HepG2 (cell line): ENCODE measurements around the gene RNPEPL1. TPM values are rescaled to one million over a fixed set of nuclear protein-coding genes. Genes with fewer than 3 reads are reported as not detected.

Experiments used
- ATAC-seq: fragments of 200-7000 bp; cut with Tn5 transposase; 3 replicates; pipeline ENCODE4 v1.9.1; 2020; ENCODE audit warnings: mild to moderate bottlenecking, moderate library complexity
- BruUV-seq: library from RNA; stranded (reverse); fragments of 400-500 nt; replicated peaks from 2 replicates; lab custom pipeline; 2021; lab: Mats Ljungman, UMichigan
- CTCF ChIA-PET: fragments of 300-600 bp; formaldehyde crosslinking; extraction: SDS; loops from one replicate; lab custom pipeline; 2021; ENCODE audit warnings: low total read pairs, inconsistent platforms, low intra/inter-chr PET ratio; lab: Yijun Ruan, JAX
- POLR2A ChIA-PET: fragments of 350-600 bp; sonication (Branson Sonifier 250); formaldehyde crosslinking; loops from one replicate; lab custom pipeline; 2020; ENCODE audit warnings: antibody characterized with exemption, inconsistent platforms; lab: Yijun Ruan, JAX
- DNase-seq: peaks from one replicate; pipeline ENCODE4 v3.0.0-alpha.2; 2015; ENCODE audit warnings: low spot score
- FAIRE-seq: peaks from 3 replicates; lab custom pipeline; 2011; peaks lifted over from hg19 to GRCh38; lab: Jason Lieb, UNC
- H2AFZ ChIP-seq: one replicate; pipeline ENCODE4 v1.6.1; 2011; ENCODE audit warnings: low read length, inconsistent platforms
- H3K27ac ChIP-seq: fragments of 300-600 bp; 3 replicates; pipeline ENCODE4 v1.8.0; 2011; ENCODE audit warnings: mixed run types, mild to moderate bottlenecking, mixed read lengths, low read length, inconsistent platforms; ENCODE audit not compliant: insufficient read depth; ENCODE audit errors: extremely low read length
- H3K27me3 ChIP-seq, 2 experiments: fragments of 200-600 bp in 1 of 2; 2 replicates in 1 of 2; 3 replicates in 1 of 2; pipeline versions ENCODE4 v1.6.0 to v1.8.0; 2011; ENCODE audit warnings: low read length in 2 of 2, mild to moderate bottlenecking in 2 of 2, moderate library complexity in 2 of 2, inconsistent platforms in 1 of 2; ENCODE audit not compliant: insufficient read depth in 2 of 2, control insufficient read depth in 1 of 2
- H3K36me3 ChIP-seq, 2 experiments: fragments of 200-600 bp in 1 of 2; replicated peaks in 1 of 2; 2 replicates in 1 of 2; 3 replicates in 1 of 2; pipeline versions ENCODE4 v1.5.1 to v1.8.0; 2011; ENCODE audit warnings: low read length in 2 of 2, inconsistent platforms in 1 of 2; ENCODE audit not compliant: insufficient read depth in 2 of 2, control insufficient read depth in 1 of 2
- H3K4me1 ChIP-seq: 2 replicates; pipeline ENCODE4 v1.5.1; 2012; ENCODE audit warnings: low read length, inconsistent platforms; ENCODE audit not compliant: insufficient read depth
- H3K4me2 ChIP-seq: 2 replicates; pipeline ENCODE4 v1.6.0; 2011; ENCODE audit warnings: low read depth, low read length, inconsistent platforms
- H3K4me3 ChIP-seq, 3 experiments: fragments of 200-600 bp in 1 of 3; sonication (generic), shearing (Covaris generic) in 1 of 3; replicated peaks in 1 of 3; 2 replicates each; pipeline ENCODE4 v1.5.1; 2011 to 2016; ENCODE audit warnings: low read length in 3 of 3, inconsistent platforms in 2 of 3, low read depth in 2 of 3, mild to moderate bottlenecking in 2 of 3, control low read depth in 1 of 3, mixed read lengths in 1 of 3; ENCODE audit not compliant: insufficient read depth in 1 of 3
- H3K79me2 ChIP-seq: one replicate; pipeline ENCODE4 v1.6.1; 2011; ENCODE audit warnings: low read length, inconsistent platforms; ENCODE audit not compliant: insufficient read depth
- H3K9ac ChIP-seq: 2 replicates; pipeline ENCODE4 v1.6.0; 2011; ENCODE audit warnings: mild to moderate bottlenecking, low read depth, low read length, inconsistent platforms; ENCODE audit not compliant: insufficient read depth
- H3K9me3 ChIP-seq: 2 replicates; pipeline ENCODE4 v1.5.1; 2012; ENCODE audit warnings: mild to moderate bottlenecking, low read length
- H4K20me1 ChIP-seq: 2 replicates; pipeline ENCODE4 v1.6.0; 2011; ENCODE audit warnings: inconsistent platforms, mild to moderate bottlenecking, low read length, moderate library complexity; ENCODE audit not compliant: insufficient read depth
- AGO2 ChIP-seq: fragments of 200-400 bp; formaldehyde crosslinking; optimal IDR thresholded peaks from 2 replicates; pipeline ENCODE3; 2017; ENCODE audit warnings: mild to moderate bottlenecking, low read depth, low read length, moderate library complexity
- BATF2 ChIP-seq: sonication (generic); formaldehyde crosslinking; IDR thresholded peaks from 2 replicates; pipeline ENCODE4 v1.8.0; 2022; ENCODE audit warnings: mild to moderate bottlenecking, missing genetic modification reagents, moderate library complexity
- DBP ChIP-seq: sonication (generic); formaldehyde crosslinking; IDR thresholded peaks from 2 replicates; pipeline ENCODE4 v1.4.0; 2020; ENCODE audit warnings: missing genetic modification reagents; ENCODE audit errors: not compliant biosample characterization
- HMG20A ChIP-seq: IDR thresholded peaks from 2 replicates; pipeline ENCODE4 v1.6.1; 2016; ENCODE audit warnings: borderline replicate concordance
- NR2F1 ChIP-seq, 2 experiments: fragments of 450-650 bp in 1 of 2; formaldehyde crosslinking in 1 of 2; IDR thresholded peaks; 2 replicates each; pipeline versions ENCODE4 v1.5.0 to v1.6.1; 2016 to 2020; ENCODE audit warnings: mild to moderate bottlenecking in 1 of 2, missing compliant biosample characterization in 1 of 2, missing genetic modification reagents in 1 of 2, moderate library complexity in 1 of 2
- ZBTB14 ChIP-seq: sonication (generic); formaldehyde crosslinking; IDR thresholded peaks from 2 replicates; pipeline ENCODE4 v1.4.0; 2020; ENCODE audit warnings: missing genetic modification reagents
- ZNF121 ChIP-seq: sonication (generic); formaldehyde crosslinking; IDR thresholded peaks from 2 replicates; pipeline ENCODE4 v1.5.0; 2020; ENCODE audit warnings: mild to moderate bottlenecking, missing genetic modification reagents
- ZNF124 ChIP-seq: sonication (generic); formaldehyde crosslinking; IDR thresholded peaks from 2 replicates; pipeline ENCODE4 v1.4.0; 2020; ENCODE audit warnings: missing genetic modification reagents
- ZNF350 ChIP-seq: sonication (generic); formaldehyde crosslinking; IDR thresholded peaks from 2 replicates; pipeline ENCODE4 v1.4.0; 2020; ENCODE audit warnings: mild to moderate bottlenecking, low read depth, missing genetic modification reagents, borderline replicate concordance
- WGBS: methylation state at CpG from one replicate; pipeline ENCODE4 v1.1.6; 2017; ENCODE audit warnings: low lambda C conversion rate; 5-methylcytosine and 5-hydroxymethylcytosine counted together
- in situ Hi-C: cut with HindIII; loops from 2 replicates; pipeline ENCODE4 v1.10.0; 2017; ENCODE audit warnings: low pct_unique_long_range_greater_than_20kb; ENCODE audit not compliant: extremely low pct_ligation_motif_present
- intact Hi-C: fragments of 100-400 bp; cut with micrococcal nuclease; formaldehyde crosslinking; loops from one replicate; pipeline ENCODE4 v1.10.0; 2022; ENCODE audit not compliant: unreplicated experiment
- polyA plus RNA-seq, 8 experiments: library from polyadenylated mRNA; depleted of rRNA in 3 of 8; stranded (reverse) in 7 of 8; unstranded in 1 of 8; fragments of >200 nt; fragmentation: Illumina TruSeq in 4 of 8; extraction: Trizol in 4 of 8; gene quantifications; 2 replicates each; pipeline versions ENCODE4 v1.2.1 to v1.2.3, GENCODE V29; 2011 to 2016; ENCODE audit warnings: low read depth in 4 of 8, missing spikeins in 1 of 8, mixed read lengths in 1 of 8; ENCODE audit not compliant: insufficient read depth in 1 of 8
- total RNA-seq, 5 experiments: library from RNA; depleted of rRNA; stranded (reverse); fragments of >200 nt; fragmentation: Illumina TruSeq; extraction: Trizol; gene quantifications; 2 replicates each; pipeline ENCODE4 v1.2.3, GENCODE V29; 2016; ENCODE audit warnings: low read depth in 1 of 5

RNPEPL1 gene
- total and polyA plus RNA-seq, 2 of the 13 experiments (the other 11 are each of a cell fraction or from before 2014, with no cell fraction given) = 13.0 to 18.0 TPM

GRCh38 chr2:240524963-240525718 lies 43.1 kb upstream of the RNPEPL1 start:
- CTCF ChIA-PET = no interaction called here
- FAIRE-seq (no peak), ATAC-seq (no peak), DNase-seq (no peak)
- Histone ChIP-seq H3K79me2 (no peaks in the 10 kb centered on the region), H4K20me1 (no peaks in the 10 kb centered on the region), H3K9me3 (peaks cover 18% of the 10 kb centered on the region), H2AFZ (no peak overlapping the region), H3K9ac (no peak overlapping the region), H3K27ac (no peak overlapping the region), H3K4me2 (no peak overlapping the region), H3K27me3 (no peaks in the 10 kb centered on the region), H3K36me3 (peaks cover 26 to 57% of the 10 kb centered on the region in 2 experiments), H3K4me1 (no peaks in the 10 kb centered on the region), H3K4me3 (no peak overlapping the region)
- intact Hi-C loops (no loop called here), in situ Hi-C loops (loop anchor here (10.0 kb wide), 1 partner anchor 180 kb away; no protein-coding TSS in a partner anchor)
- WGBS = 94% methylated on average over 7 of the region's 8 CpGs
- no TSS peak for BruUV-seq
- TF ChIP-seq NR2F1 (CRISPR knock-in tag; IDR thresholded peaks at IDR 0.05) = no peak
- peak; percentile 100 for TF ChIP-seq ZNF124 (CRISPR knock-in tag)
- 0 out of 2 replicates have a peak, but pooled peaks have one; percentile 20 for TF ChIP-seq ZNF350 (CRISPR knock-in tag)
- POLR2A ChIA-PET = no interaction called here

GRCh38 chr2:240525802-240526201 lies 42.5 kb upstream of the RNPEPL1 start:
- no peak overlapping the region for H2AFZ ChIP-seq
- in situ Hi-C loops = loop anchor here (10.0 kb wide), 1 partner anchor 179 kb away; no protein-coding TSS in a partner anchor
- no peak for ATAC-seq
- H3K36me3 ChIP-seq = peaks cover 28 to 57% of the 10 kb centered on the region in 2 experiments
- H3K4me2 ChIP-seq = no peak overlapping the region
- H3K27me3 ChIP-seq = no peaks in the 10 kb centered on the region
- BruUV-seq = no TSS peak
- H3K27ac ChIP-seq = no peak overlapping the region
- H3K9me3 ChIP-seq = peaks cover 18% of the 10 kb centered on the region
- H3K9ac ChIP-seq = no peak overlapping the region
- POLR2A ChIA-PET = no interaction called here
- DNase-seq = no peak
- no peak for FAIRE-seq
- WGBS = 95% methylated on average over 3 of the region's 6 CpGs
- intact Hi-C loops = no loop called here
- CTCF ChIA-PET = no interaction called here
- H3K4me3 ChIP-seq = no peak overlapping the region
- H3K4me1 ChIP-seq = no peaks in the 10 kb centered on the region
- no peaks in the 10 kb centered on the region for H3K79me2 ChIP-seq
- H4K20me1 ChIP-seq = no peaks in the 10 kb centered on the region
- TF ChIP-seq DBP (CRISPR knock-in tag) (no peak), ZBTB14 (CRISPR knock-in tag) (no peak), ZNF121 (no peak), ZNF124 (CRISPR knock-in tag) (no peak), AGO2 (peak; percentile 34), HMG20A (CRISPR knock-in tag) (no peak), BATF2 (CRISPR knock-in tag) (0 out of 2 replicates have a peak, but pooled peaks have one; percentile 38)
